HG02943 (cell line): Measurements from ENCODE around the gene CLIC4.
"Not testable (repeated sequence)": the region's sequence is repeated elsewhere in the genome, so short reads cannot be mapped to it uniquely, and the experiment has no call there.

Source experiments
- ATAC-seq: cut with Tn5 transposase; IDR thresholded peaks from one replicate; pipeline ENCODE4 v1.9.1; 2021; ENCODE audit warnings: mild to moderate bottlenecking, low read depth, moderate library complexity; ENCODE audit not compliant: unreplicated experiment

Gene CLIC4

DNA sequence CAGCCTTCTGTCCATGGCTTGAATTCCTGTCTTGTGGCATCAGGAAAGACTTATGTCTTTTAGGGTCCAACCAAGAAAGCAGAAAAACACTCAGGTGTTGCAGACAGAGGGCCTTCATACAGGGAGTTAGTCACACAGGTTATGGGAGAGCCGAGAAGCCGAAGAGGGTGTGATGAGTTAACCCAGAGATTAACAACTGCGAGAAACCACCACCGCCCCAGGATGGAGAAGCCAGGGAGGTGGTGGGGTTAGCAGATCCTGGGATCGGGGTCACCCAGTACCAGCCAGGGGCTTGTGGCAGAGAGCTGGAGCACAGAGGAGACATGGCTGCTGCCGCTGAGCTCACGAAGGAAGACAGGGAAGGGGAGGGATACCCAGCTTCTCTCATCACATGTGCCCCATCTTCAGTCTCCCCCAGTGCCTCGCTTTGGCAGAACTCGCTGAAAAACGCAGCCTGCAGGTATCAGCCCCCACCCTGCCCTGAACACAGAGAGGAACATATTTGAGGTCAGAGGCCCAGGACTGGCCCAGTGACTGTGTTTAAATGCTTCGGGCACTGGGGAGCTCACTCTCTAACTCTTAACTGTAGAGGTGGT is 126.2 kb downstream of the CLIC4 start:
- ATAC-seq, result no peak

GRCh38 chr1:24872061-24872850 is 127.0 kb downstream of the CLIC4 start:
- ATAC-seq, result no peak

- ATAC-seq, result no peak
These were observed 127.9 kb downstream of the CLIC4 start for GRCh38 chr1:24873148-24873547.

GRCh38 chr1:24874056-24874455 is 128.8 kb downstream of the CLIC4 start:
- ATAC-seq, result no peak

DNA sequence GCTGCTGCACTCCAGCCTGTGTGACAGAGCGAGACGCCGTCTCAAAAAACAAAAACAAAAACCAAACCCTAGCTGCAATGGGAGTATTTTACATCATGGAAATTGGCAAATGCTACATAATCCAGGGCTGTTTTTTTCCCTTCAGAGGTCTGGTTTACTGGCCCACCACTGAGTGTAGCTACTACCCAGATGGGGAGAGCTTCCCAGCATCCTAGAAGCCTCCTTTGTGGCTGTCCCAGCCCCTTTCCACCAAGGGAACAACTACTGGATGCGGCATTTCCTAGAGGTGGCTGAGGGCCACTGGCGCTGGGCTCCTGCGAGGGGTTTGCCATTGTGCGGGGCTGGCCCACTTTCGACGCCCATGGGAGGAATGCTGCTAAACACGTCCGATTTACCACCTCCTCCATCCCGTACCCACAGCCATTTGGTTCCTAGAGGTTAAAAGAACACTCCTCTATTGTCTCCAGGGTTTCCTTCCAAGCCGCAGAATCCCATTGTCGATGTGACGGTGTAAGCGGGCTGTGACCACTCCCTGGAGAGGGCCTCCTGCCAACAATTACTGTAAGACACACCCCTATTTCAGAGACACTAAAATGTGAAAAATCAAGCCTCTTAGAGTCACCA is 129.5 kb downstream of the CLIC4 start:
- no peak for ATAC-seq

GRCh38 chr1:24875257-24875656 is 130.0 kb downstream of the CLIC4 start:
- no peak for ATAC-seq

DNA sequence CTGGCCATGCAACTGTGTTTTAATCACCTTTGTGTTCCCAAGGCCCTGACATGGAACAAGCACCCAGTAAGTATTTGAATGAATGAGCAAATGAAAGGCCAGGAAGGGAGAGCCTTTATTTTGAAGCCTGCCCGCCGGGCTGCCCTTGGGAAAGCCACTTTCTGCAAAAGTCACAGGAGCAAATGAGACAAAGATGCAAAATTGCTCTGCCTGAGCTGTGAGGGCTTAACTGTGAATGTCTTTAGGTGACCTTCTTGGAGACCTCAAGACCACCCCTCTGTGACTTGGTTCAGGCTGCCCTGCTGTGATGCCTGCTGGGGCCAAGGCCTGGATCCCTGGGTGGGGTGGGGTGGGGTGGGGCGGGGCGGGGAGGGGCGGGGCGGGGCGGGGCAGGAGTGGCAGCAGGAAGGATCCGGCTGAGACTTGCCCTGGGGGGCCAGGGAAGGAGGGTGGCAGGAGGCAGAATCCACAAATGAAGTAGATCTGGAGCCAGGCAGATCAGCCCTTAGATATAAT is 130.8 kb downstream of the CLIC4 start:
- no peak for ATAC-seq

- no peak for ATAC-seq
These were observed 132.8 kb downstream of the CLIC4 start for GRCh38 chr1:24878045-24878444.

GRCh38 chr1:24878775-24879742 is 133.8 kb downstream of the CLIC4 start:
- ATAC-seq, result no peak

DNA sequence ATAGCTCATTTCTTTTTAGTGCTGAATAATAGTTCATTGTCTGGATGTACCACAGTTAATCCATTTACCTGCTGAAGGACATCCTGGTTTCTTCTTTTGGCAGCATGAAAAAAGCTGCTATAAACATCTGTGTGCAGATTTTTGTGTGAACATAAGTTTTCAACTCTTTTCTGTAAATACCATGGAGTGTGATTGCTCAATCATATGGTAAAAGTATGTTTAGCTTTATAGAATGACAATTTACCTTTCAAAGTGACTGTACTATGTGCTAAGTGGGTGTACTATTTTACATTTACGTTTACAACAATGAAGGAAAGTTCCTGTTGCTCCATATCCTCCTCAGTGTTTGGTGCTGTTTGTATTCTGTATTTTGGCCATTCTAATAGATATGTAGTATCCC is 135.8 kb downstream of the CLIC4 start:
- ATAC-seq, result no peak

DNA sequence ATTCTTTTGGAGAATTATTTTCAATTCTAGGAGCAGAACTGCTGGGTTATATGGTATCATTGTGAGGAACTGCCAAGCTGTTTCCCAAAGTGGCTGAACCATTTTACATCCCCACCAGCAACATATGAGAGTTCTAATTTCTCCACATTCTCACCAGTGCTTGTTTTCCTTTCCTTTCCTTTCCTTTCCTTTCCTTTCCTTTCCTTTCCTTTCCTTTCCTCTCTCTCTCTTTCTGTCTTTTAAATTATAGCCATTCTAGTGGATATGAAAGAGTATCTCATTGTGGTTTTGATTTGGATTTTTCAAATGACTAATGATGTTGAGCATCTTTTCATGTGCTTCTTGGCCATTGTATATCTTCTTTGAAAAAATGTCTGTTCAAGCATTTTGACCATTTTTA is 139.5 kb downstream of the CLIC4 start:
- no peak for ATAC-seq

DNA sequence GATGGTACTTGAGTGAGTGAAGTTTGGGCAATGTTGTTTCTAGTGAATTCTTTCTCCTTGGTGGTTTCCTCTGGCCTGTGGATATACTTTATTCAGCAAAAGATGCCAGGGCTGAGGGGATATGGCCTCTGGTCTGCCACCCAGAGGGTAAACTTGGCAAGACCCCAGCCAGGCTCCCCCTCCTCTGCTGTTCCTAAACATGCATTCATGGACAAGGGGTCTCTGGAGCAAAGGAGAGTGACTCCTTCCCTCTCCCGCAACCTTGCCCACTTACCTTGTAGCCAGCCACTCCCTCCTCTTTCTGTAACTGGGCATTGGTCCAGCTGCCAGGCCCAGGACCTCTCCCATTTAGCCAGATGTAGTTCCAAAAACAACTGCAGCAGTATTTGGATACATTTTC is 141.0 kb downstream of the CLIC4 start:
- no peak for ATAC-seq

DNA sequence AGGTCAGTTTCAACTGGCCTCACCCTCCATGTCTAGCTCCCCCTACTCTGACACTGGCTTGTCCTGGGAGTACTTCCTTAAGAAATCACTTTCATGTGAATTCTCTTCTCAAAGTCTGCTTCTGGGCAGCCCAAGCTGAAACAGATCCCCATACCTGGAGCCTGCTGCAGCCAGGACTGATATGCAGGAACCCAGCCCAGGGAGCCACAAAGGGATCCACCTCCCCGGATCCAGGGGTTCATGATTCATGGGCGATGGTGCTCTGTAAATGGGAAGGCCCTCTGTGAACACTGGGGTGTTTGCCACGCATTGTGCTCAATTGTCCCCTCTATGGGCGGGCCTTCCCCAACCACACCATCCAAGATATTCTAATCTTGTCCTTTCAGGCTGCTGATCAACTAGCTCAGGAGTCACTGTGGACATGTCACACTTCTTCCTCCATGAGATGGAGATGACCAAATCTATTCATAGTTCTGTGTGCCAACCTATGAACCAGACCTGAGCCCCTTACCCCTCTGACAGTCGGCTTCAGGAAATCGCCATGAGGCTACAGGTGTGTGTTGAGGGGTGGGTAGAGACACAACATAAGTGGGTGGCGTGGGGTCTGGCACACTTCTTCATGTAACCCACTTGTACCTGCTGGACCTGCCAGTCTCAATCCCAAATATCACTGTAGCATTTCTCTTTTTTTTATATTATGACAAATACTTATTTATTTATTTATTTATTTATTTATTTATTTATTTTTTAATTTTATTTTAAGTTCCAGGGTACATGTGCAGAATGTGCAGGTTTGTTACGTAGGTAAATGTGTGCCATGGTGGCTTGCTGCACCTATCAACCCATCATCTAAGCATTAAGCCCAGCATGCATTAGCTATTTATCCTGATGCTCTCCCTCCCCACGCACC is 143.1 kb downstream of the CLIC4 start:
- ATAC-seq, result no peak

DNA sequence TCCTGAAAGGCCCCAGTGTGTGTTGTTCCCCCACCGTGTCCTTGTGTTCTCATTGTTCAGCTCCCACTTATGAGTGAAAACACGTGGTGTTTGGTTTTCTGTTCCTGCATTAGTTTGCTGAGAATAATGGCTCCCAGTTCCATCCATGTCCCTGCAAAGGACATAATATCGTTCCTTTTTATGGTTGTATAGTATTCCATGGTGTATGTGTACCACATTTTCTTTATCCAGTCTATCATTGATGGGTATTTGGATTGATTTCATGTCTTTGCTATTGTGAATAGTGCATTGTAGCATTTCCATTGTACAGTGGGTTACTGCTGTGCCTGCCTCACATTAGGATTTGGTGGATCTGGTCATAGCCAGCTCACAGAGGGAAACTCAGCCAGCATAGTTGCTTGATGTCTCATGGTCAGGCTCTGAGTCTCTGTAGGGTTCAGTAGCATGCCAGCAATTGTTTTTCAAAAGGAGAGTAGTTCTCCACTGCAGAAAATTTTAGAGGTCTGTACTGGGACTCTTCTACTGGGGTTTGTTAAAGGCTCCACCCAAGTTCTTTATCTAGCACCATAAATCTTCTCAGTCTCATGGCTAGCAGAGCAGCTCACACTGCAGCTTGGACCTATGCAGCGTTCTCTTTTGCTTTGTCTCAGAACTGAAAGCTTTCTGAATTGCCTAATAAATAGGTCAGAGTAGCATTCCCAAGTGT is 143.9 kb downstream of the CLIC4 start:
- ATAC-seq, result no peak

DNA sequence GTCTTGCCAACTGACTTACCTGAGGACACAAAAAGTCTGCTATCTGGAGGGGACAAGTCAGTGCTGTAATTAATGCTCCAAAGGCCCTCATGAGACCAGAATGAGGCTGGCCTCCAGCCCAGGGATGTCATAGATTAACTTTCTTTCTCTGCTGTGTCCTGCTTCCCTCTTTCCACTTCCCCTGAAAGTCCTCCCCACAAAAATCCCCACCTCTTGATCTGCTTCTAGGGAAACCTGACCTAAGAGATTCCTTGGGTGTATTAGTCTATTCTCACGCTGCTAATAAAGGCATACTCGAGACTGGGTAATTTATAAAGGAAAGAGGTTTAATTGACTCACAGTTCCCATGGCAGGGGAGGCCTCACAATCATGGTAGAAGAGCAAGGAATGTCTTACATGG is 145.6 kb downstream of the CLIC4 start:
- ATAC-seq, result no peak

DNA sequence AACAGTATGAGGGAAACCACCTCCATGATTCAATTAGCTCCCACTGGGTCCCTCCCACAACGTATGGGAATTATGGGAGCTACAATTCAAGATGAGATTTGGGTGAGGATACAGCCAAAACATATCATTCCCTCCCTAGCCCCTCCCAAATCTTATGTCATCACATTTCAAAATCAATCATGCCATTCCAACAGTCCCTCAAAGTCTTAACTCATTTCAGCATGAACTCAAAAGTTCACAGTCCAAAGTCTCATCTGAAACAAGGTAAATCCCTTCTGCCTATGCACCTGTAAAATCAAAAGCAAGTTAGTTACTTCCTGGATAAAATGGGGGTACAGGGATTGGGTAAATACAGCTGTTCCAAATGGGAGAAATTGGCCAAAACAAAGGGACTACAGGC is 146.1 kb downstream of the CLIC4 start:
- not testable (repeated sequence) for ATAC-seq

- ATAC-seq, result no peak
These were observed 147.2 kb downstream of the CLIC4 start for GRCh38 chr1:24892188-24893153.

GRCh38 chr1:24893431-24893830 is 148.2 kb downstream of the CLIC4 start:
- ATAC-seq, result no peak
